Measurements from ENCODE around the gene MACROH2A1. TPM values are rescaled to one million over a fixed set of nuclear protein-coding genes. Genes with fewer than 3 reads are reported as not detected.

The MACROH2A1 gene
- total RNA-seq, 1 donor from 2014 or later: 215 TPM

DNA sequence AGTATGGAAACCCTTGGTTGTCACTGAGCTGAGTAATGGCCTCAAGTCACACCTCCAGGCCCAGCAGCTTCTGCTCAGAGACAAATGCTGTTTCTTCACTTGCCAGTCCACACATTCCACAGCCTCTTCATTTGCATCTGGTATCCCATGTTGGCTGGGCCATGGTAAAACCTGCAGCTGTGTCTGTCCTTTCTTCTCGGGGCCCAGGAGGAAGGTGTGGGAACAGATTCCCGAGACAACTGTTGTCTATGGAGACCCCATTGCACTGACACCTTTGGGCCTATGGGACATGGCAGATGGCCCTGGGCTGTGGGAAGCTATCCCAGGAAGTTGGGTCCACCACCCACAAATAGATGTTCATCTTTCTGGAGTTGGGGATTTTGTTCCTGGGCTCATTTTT lies 85.1 kb downstream of the MACROH2A1 start:
- H3K36me3 Mint-ChIP-seq (ENCODE audit: unreplicated experiment): no peaks in the 10 kb centered on the region
- no peak for DNase-seq
- H3K9me3 Mint-ChIP-seq (ENCODE audit: unreplicated experiment): peaks cover 5% of the 10 kb centered on the region
- TF ChIP-seq CTCF (IDR thresholded peaks at IDR 0.05; ENCODE audit: partially characterized antibody, unreplicated experiment): no peak
- peaks cover 2% of the 10 kb centered on the region for H3K27me3 Mint-ChIP-seq (ENCODE audit: unreplicated experiment)
- no peaks in the 10 kb centered on the region for H3K4me1 Mint-ChIP-seq (ENCODE audit: low read depth, unreplicated experiment)
- no peak overlapping the region for H3K4me3 Mint-ChIP-seq (ENCODE audit: unreplicated experiment)
- no peak overlapping the region for H3K27ac Mint-ChIP-seq (ENCODE audit: unreplicated experiment)

DNA sequence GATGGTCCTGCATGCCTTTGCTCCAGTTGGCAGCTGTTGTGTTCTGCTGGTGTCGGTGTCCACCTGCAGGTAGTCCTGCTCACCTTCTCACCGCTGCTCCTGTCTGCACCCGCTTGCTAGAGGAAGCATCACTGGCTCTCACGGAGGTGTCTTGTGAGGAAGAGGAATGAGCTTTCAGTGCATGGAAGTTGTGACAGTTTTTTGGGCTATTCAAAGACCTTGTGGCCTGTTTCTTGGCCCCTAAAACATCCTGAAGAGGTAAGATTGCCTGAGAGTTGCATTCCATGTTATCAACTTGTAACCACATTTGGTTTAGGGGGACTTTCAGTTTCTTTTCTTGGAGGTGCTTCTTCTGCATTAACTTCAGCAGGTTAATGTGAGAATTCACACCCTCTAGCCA lies 85.6 kb downstream of the MACROH2A1 start:
- DNase-seq: no peak
- no peaks in the 10 kb centered on the region for H3K4me1 Mint-ChIP-seq (ENCODE audit: low read depth, unreplicated experiment)
- H3K27ac Mint-ChIP-seq (ENCODE audit: unreplicated experiment): no peak overlapping the region
- peaks cover 5% of the 10 kb centered on the region for H3K9me3 Mint-ChIP-seq (ENCODE audit: unreplicated experiment)
- H3K4me3 Mint-ChIP-seq (ENCODE audit: unreplicated experiment): no peak overlapping the region
- peaks cover 2% of the 10 kb centered on the region for H3K27me3 Mint-ChIP-seq (ENCODE audit: unreplicated experiment)
- no peak for TF ChIP-seq CTCF (IDR thresholded peaks at IDR 0.05; ENCODE audit: partially characterized antibody, unreplicated experiment)
- H3K36me3 Mint-ChIP-seq (ENCODE audit: unreplicated experiment): no peaks in the 10 kb centered on the region

- H3K27me3 Mint-ChIP-seq (ENCODE audit: unreplicated experiment): peaks cover 2% of the 10 kb centered on the region
- no peaks in the 10 kb centered on the region for H3K4me1 Mint-ChIP-seq (ENCODE audit: low read depth, unreplicated experiment)
Measured at GRCh38 chr5:135312255-135312935, 86.6 kb downstream of the MACROH2A1 start.

DNA sequence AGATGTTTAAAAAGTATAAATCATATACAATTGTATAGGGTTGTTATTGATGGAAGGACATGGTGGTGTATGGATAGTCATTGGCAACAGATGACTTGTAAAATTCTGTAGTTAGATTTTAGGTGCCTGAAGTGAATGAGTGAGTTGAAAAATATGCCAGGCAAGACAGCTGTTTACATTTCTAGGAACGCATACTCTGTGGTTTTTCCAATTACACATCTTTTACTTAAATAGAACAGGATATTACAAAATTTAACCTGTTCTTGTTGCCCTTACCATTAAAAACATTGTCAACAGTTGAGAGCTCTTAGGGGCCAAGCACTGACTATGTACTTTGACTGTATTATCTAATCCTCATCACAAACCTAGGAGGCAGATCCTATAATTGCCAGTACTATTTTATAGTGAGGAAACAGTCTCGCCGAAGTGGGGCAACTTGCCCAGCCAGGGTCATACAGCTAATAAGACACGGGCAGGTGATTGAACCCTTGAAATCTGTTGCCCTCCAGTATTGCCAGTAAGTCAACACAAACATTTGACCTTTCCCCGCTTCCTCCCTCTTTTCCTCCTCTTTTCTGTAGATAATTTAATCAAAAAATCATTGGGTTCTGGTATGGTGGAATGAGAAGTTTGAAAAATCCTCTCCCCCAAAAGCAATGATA lies 88.6 kb downstream of the MACROH2A1 start:
- Mint-ChIP-seq H3K27ac (ENCODE audit: unreplicated experiment) (no peak overlapping the region), H3K27me3 (ENCODE audit: unreplicated experiment) (peaks cover 3% of the 10 kb centered on the region), H3K9me3 (ENCODE audit: unreplicated experiment) (peaks cover 3% of the 10 kb centered on the region), H3K36me3 (ENCODE audit: unreplicated experiment) (no peaks in the 10 kb centered on the region), H3K4me1 (ENCODE audit: low read depth, unreplicated experiment) (no peaks in the 10 kb centered on the region), H3K4me3 (ENCODE audit: unreplicated experiment) (no peak overlapping the region)
- no peak for DNase-seq
- TF ChIP-seq CTCF (IDR thresholded peaks at IDR 0.05; ENCODE audit: partially characterized antibody, unreplicated experiment): no peak

More at GRCh38 chr5:135312255-135312935, 86.6 kb downstream of the MACROH2A1 start:
- no peaks in the 10 kb centered on the region for H3K36me3 Mint-ChIP-seq (ENCODE audit: unreplicated experiment)
- no peak overlapping the region for H3K27ac Mint-ChIP-seq (ENCODE audit: unreplicated experiment)
- TF ChIP-seq CTCF (IDR thresholded peaks at IDR 0.05; ENCODE audit: partially characterized antibody, unreplicated experiment): no peak
- H3K9me3 Mint-ChIP-seq (ENCODE audit: unreplicated experiment): peaks cover 5% of the 10 kb centered on the region
- no peak overlapping the region for H3K4me3 Mint-ChIP-seq (ENCODE audit: unreplicated experiment)
- DNase-seq: no peak

Data from glutamatergic neuron (in vitro differentiated cells).